PC-3 (cell line): ENCODE data around the gene GNG8. TPM values are rescaled to one million over a fixed set of nuclear protein-coding genes. Genes with fewer than 3 reads are reported as not detected.

Source experiments
- ATAC-seq: fragments of 200-7000 bp; cut with Tn5 transposase; 2 replicates; pipeline ENCODE4 v1.9.1; 2020; ENCODE audit warnings: mild to moderate bottlenecking, moderate library complexity
- BruUV-seq: library from RNA; stranded (reverse); fragments of 400-500 nt; replicated peaks from 2 replicates; lab custom pipeline; 2021; lab: Mats Ljungman, UMichigan
- CTCF ChIA-PET: fragments of 300-600 bp; sonication (Branson Sonifier 250); formaldehyde crosslinking; loops from one replicate; lab custom pipeline; 2022; ENCODE audit warnings: antibody characterized with exemption; lab: Charles Lee
- POLR2A ChIA-PET: fragments of 300-600 bp; sonication (Branson Sonifier 250); formaldehyde crosslinking; loops from one replicate; lab custom pipeline; 2022; ENCODE audit warnings: antibody characterized with exemption; ENCODE audit not compliant: unreplicated experiment; lab: Charles Lee
- DNase-seq: peaks from one replicate; pipeline ENCODE4 v3.0.0-alpha.2; 2015
- H2AFZ ChIP-seq: fragments of 300-600 bp; sonication (generic); 2 replicates; pipeline ENCODE4 v1.6.0; 2016; ENCODE audit warnings: antibody characterized with exemption, low read length
- H3F3A ChIP-seq: fragments of 300-600 bp; sonication (generic); one replicate; pipeline ENCODE4 v1.6.0; 2017; ENCODE audit warnings: antibody characterized with exemption, low read length, control low read depth, mild to moderate bottlenecking; ENCODE audit not compliant: unreplicated experiment
- H3K27ac ChIP-seq: fragments of 300-600 bp; sonication (generic); 2 replicates; pipeline ENCODE4 v1.5.1; 2016; ENCODE audit warnings: mild to moderate bottlenecking, low read length
- H3K27me3 ChIP-seq: fragments of 300-600 bp; sonication (generic); 2 replicates; pipeline ENCODE4 v1.6.1; 2016; ENCODE audit warnings: low read length, mixed read lengths
- H3K36me3 ChIP-seq: fragments of 300-600 bp; sonication (generic); 2 replicates; pipeline ENCODE4 v1.6.1; 2016; ENCODE audit warnings: low read depth, mixed run types, low read length, mixed read lengths
- H3K4me1 ChIP-seq: fragments of 300-600 bp; sonication (generic); 2 replicates; pipeline ENCODE4 v1.5.1; 2016; ENCODE audit warnings: low read length; ENCODE audit not compliant: insufficient read depth
- H3K4me2 ChIP-seq: fragments of 300-600 bp; sonication (generic); 2 replicates; pipeline ENCODE4 v1.6.0; 2016; ENCODE audit warnings: low read length
- H3K4me3 ChIP-seq: fragments of 300-600 bp; sonication (generic); 2 replicates; pipeline ENCODE4 v1.5.1; 2016; ENCODE audit warnings: mild to moderate bottlenecking, low read length, mixed read lengths
- H3K79me2 ChIP-seq: fragments of 300-600 bp; sonication (generic); 2 replicates; pipeline ENCODE4 v1.6.1; 2017; ENCODE audit warnings: low read length, mixed read lengths
- H3K9ac ChIP-seq: fragments of 300-600 bp; sonication (generic); 2 replicates; pipeline ENCODE4 v1.6.0; 2016; ENCODE audit warnings: mild to moderate bottlenecking, low read length
- H3K9me2 ChIP-seq: fragments of 300-600 bp; sonication (generic); replicated peaks from 2 replicates; pipeline ENCODE4 v1.6.1; 2016; ENCODE audit warnings: mixed run types, low read length, mixed read lengths
- H3K9me3 ChIP-seq: fragments of 300-600 bp; sonication (generic); 2 replicates; pipeline ENCODE4 v1.6.1; 2016; ENCODE audit warnings: low read length, mixed read lengths
- H4K20me1 ChIP-seq: fragments of 300-600 bp; sonication (generic); 2 replicates; pipeline ENCODE4 v1.6.1; 2016; ENCODE audit warnings: low read length, mixed read lengths
- EZH2 ChIP-seq: fragments of 300-600 bp; sonication (generic); IDR thresholded peaks from one replicate; pipeline ENCODE4 v1.6.1; 2017; ENCODE audit warnings: antibody characterized with exemption, mild to moderate bottlenecking, low read length; ENCODE audit not compliant: unreplicated experiment
- EZH2phosphoT487 ChIP-seq: fragments of 300-600 bp; sonication (generic); IDR thresholded peaks from 2 replicates; pipeline ENCODE4 v1.6.1; 2018; ENCODE audit warnings: mild to moderate bottlenecking, antibody characterized with exemption, low read length, borderline replicate concordance
- intact Hi-C: fragments of 100-400 bp; cut with micrococcal nuclease; formaldehyde crosslinking; loops from 2 replicates; pipeline ENCODE4 v1.9.0; 2023
- total RNA-seq: library from RNA; depleted of rRNA; stranded (reverse); fragments of >200 nt; gene quantifications from 2 replicates; pipeline ENCODE4 v1.2.3, GENCODE V29; 2014
- TF ChIP-seq, protein P1 (sequence below): fragments of 300-600 bp; sonication (generic); conservative IDR thresholded peaks from 2 replicates; pipeline ENCODE4 v1.5.1; 2017; ENCODE audit warnings: antibody characterized with exemption, low read depth, mild to moderate bottlenecking, low read length

GNG8 gene
- total RNA-seq, 1 experiment from 2014 or later: not detected

DNA sequence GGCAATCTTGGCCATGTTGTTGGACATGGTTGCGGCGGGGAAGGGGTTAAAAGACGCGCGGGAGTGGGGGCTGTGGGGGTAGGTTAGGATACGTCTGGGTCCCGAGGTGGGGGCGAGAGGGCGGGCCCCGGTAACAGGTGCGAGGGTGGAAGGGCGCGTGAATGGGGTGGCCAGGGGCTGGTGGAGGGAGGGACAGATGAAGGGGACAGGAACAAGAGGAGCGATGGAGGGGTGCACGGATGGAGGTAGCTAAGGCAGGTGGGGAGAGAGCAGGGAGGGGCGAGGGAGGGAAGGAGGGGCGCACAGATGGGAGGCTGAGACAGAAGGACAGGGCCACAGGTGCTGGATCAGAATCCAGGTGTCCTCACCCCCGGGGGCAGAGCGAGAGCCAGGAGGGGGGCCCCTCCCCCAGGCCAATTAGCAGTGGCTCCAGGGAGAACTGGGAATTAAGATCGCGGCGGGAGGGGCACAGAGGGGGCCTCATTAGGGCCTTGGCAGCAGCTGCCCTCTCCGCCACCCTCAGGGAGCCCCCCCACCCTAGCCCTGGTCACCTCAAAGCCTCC is 1.3 kb downstream of the GNG8 start:
- TF ChIP-seq EZH2 (no peak), EZH2phosphoT487 (no peak)
- TF ChIP-seq, protein P1, sequence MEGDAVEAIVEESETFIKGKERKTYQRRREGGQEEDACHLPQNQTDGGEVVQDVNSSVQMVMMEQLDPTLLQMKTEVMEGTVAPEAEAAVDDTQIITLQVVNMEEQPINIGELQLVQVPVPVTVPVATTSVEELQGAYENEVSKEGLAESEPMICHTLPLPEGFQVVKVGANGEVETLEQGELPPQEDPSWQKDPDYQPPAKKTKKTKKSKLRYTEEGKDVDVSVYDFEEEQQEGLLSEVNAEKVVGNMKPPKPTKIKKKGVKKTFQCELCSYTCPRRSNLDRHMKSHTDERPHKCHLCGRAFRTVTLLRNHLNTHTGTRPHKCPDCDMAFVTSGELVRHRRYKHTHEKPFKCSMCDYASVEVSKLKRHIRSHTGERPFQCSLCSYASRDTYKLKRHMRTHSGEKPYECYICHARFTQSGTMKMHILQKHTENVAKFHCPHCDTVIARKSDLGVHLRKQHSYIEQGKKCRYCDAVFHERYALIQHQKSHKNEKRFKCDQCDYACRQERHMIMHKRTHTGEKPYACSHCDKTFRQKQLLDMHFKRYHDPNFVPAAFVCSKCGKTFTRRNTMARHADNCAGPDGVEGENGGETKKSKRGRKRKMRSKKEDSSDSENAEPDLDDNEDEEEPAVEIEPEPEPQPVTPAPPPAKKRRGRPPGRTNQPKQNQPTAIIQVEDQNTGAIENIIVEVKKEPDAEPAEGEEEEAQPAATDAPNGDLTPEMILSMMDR: no peak
- Histone ChIP-seq H2AFZ (peak overlapping the region; percentile 74), H3K4me1 (peaks cover 12% of the 10 kb centered on the region; the same call in 1 of the 2 replicates), H3K4me3 (peak overlapping the region; percentile 61; the same call in 1 of the 2 replicates), H3K27ac (no peak overlapping the region), H3F3A (no peaks in the 10 kb centered on the region), H3K4me2 (peak overlapping the region; percentile 76), H3K36me3 (no peaks in the 10 kb centered on the region), H4K20me1 (no peaks in the 10 kb centered on the region), H3K9me2 (no peaks in the 10 kb centered on the region), H3K27me3 (no peaks in the 10 kb centered on the region), H3K9ac (no peak overlapping the region), H3K79me2 (no peaks in the 10 kb centered on the region), H3K9me3 (no peaks in the 10 kb centered on the region)
- no peak for DNase-seq
- CTCF ChIA-PET: interaction anchor here (0.6 kb wide), 1 partner anchor 27 kb away, joined by 10 read pairs; no protein-coding TSS in a partner anchor
- intact Hi-C loops: no loop called here
- ATAC-seq: no peak
- no TSS peak for BruUV-seq
- POLR2A ChIA-PET: no interaction called here

DNA sequence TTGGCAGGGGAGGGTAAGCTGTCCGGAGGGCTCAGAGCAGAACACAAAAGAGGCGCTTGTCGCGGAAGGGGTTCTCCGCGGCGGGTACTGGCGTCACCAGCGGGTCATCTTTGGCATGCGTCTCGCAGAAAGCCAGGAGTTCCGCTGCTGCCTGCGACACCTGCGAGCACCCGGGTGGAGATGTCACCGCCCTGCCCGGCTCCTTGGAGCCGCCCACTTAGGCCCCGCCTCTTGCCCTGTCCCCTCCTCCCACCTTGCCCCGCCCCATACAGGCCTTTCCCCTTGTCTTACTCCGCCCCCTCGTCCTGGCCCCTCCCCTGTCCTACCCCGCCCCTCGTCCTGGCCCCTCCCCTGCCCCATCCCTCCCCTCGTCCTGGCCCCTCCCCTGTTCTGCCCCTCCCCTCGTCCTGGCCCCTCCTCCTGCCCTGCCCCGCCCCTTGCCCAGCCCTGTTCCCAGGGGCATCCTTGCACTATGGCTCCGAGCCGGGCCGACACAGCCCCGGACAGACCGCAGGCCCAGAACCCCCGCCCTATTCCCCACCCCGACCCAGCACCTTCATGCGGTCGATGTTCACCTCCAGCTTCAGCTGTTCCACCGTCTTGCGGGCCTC is 1.9 kb downstream of the GNG8 start:
- Histone ChIP-seq H3K4me3 (peak overlapping the region; percentile 63), H3K4me2 (peak overlapping the region; percentile 93), H3F3A (no peaks in the 10 kb centered on the region), H3K4me1 (0 out of 2 replicates have a peak, but pooled peaks cover 6% of the 10 kb centered on the region), H2AFZ (peak overlapping the region; percentile 83), H3K27me3 (no peaks in the 10 kb centered on the region), H3K79me2 (no peaks in the 10 kb centered on the region), H4K20me1 (no peaks in the 10 kb centered on the region), H3K27ac (no peak overlapping the region), H3K9me3 (no peaks in the 10 kb centered on the region), H3K9ac (no peak overlapping the region), H3K9me2 (no peaks in the 10 kb centered on the region), H3K36me3 (no peaks in the 10 kb centered on the region)
- no TSS peak for BruUV-seq
- ATAC-seq (peak; percentile 68), DNase-seq (peak; percentile 84)
- intact Hi-C loops: no loop called here
- TF ChIP-seq EZH2phosphoT487 (no peak), EZH2 (no peak)
- TF ChIP-seq, protein P1: no peak
- POLR2A ChIA-PET: no interaction called here
- CTCF ChIA-PET: interaction anchor here (0.6 kb wide), 1 partner anchor 28 kb away, joined by 10 read pairs; no protein-coding TSS in a partner anchor

DNA sequence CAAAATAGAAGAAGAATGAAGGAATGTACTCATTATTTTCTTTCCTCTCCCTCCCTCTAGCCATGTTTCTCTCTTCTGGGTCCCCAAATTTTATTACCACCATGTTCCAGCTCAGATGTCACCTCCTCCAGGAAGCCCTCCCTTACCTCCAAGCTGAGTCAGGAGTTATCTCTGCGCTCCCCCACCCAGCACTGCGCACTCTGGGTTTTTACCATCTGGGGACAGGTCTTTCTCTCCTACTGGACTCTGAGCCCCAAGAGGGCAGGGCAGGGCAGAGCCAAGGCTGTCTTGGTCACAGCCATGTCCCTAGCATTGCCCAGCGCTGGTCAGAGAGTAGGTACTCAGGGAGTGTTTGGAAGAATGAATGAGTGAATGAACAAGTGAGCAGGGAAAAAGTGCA is 2.9 kb downstream of the GNG8 start:
- H2AFZ ChIP-seq: no peak overlapping the region
- H3K9me2 ChIP-seq: no peaks in the 10 kb centered on the region
- no peaks in the 10 kb centered on the region for H3F3A ChIP-seq
- no peaks in the 10 kb centered on the region for H3K9me3 ChIP-seq
- H3K79me2 ChIP-seq: no peaks in the 10 kb centered on the region
- intact Hi-C loops: no loop called here
- H3K4me3 ChIP-seq: no peak overlapping the region
- ATAC-seq (no peak), DNase-seq (no peak)
- no TSS peak for BruUV-seq
- H3K36me3 ChIP-seq: no peaks in the 10 kb centered on the region
- CTCF ChIA-PET: no interaction called here
- no peaks in the 10 kb centered on the region for H3K27me3 ChIP-seq
- no peak for TF ChIP-seq EZH2
- TF ChIP-seq EZH2phosphoT487: no peak
- TF ChIP-seq, protein P1: no peak
- H3K4me1 ChIP-seq: 0 out of 2 replicates have a peak, but pooled peaks cover 6% of the 10 kb centered on the region
- POLR2A ChIA-PET: no interaction called here
- H3K9ac ChIP-seq: no peak overlapping the region
- H3K4me2 ChIP-seq: no peak overlapping the region
- no peak overlapping the region for H3K27ac ChIP-seq
- no peaks in the 10 kb centered on the region for H4K20me1 ChIP-seq
